Prostate gland (tissue), 2 donors: ENCODE measurements around the gene CCDC141.

ENCODE experiments used
- POLR2A ChIP-seq: fragments of 450-650 bp; IDR thresholded peaks from one replicate; pipeline ENCODE4 v1.6.1; 2016; ENCODE audit warnings: antibody characterized with exemption, mild to moderate bottlenecking
- POLR2AphosphoS5 ChIP-seq: sonication (generic); formaldehyde crosslinking; IDR thresholded peaks from one replicate; pipeline ENCODE4 v1.6.1; 2017; ENCODE audit warnings: antibody characterized with exemption
- TF ChIP-seq, protein P1 (sequence below), 4 experiments: fragments of 200-600 bp in 2 of 4; fragments of 450-650 bp in 2 of 4; sonication (generic) in 2 of 4; IDR thresholded peaks; 1 replicate in 3 of 4; 2 replicates in 1 of 4; pipeline ENCODE4 v1.5.1; 2016 to 2019; ENCODE audit warnings: antibody characterized with exemption in 4 of 4, mild to moderate bottlenecking in 2 of 4, moderate library complexity in 2 of 4

DNA sequence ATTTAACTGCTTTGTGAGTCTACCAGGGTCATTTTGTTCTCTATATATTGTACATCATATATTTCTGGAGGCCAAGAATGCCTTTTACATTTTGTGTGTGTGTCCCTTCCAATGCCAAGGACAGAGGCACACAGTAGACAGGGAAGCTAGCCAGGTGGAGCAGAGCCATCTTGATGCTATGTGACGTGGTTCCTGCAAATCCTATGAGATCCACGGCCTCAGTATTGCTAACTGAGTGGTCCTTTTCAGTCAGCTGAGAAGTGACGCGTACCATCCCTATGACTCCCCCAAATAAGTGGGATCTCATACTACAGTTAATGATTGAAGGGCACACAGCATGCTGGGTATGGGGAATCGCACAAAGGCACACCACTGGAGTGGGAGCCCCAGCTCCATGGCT, 27.3 kb downstream of the CCDC141 start:
- TF ChIP-seq, protein P1, sequence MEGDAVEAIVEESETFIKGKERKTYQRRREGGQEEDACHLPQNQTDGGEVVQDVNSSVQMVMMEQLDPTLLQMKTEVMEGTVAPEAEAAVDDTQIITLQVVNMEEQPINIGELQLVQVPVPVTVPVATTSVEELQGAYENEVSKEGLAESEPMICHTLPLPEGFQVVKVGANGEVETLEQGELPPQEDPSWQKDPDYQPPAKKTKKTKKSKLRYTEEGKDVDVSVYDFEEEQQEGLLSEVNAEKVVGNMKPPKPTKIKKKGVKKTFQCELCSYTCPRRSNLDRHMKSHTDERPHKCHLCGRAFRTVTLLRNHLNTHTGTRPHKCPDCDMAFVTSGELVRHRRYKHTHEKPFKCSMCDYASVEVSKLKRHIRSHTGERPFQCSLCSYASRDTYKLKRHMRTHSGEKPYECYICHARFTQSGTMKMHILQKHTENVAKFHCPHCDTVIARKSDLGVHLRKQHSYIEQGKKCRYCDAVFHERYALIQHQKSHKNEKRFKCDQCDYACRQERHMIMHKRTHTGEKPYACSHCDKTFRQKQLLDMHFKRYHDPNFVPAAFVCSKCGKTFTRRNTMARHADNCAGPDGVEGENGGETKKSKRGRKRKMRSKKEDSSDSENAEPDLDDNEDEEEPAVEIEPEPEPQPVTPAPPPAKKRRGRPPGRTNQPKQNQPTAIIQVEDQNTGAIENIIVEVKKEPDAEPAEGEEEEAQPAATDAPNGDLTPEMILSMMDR (IDR thresholded peaks at IDR 0.05), result no peak
- no peak for TF ChIP-seq POLR2A
- no peak for TF ChIP-seq POLR2AphosphoS5
